Measurements from ENCODE around the gene MRPS10.

GRCh38 chr6:42171813-42172581 is 45.7 kb downstream of the MRPS10 start:
- TF ChIP-seq, protein P1, sequence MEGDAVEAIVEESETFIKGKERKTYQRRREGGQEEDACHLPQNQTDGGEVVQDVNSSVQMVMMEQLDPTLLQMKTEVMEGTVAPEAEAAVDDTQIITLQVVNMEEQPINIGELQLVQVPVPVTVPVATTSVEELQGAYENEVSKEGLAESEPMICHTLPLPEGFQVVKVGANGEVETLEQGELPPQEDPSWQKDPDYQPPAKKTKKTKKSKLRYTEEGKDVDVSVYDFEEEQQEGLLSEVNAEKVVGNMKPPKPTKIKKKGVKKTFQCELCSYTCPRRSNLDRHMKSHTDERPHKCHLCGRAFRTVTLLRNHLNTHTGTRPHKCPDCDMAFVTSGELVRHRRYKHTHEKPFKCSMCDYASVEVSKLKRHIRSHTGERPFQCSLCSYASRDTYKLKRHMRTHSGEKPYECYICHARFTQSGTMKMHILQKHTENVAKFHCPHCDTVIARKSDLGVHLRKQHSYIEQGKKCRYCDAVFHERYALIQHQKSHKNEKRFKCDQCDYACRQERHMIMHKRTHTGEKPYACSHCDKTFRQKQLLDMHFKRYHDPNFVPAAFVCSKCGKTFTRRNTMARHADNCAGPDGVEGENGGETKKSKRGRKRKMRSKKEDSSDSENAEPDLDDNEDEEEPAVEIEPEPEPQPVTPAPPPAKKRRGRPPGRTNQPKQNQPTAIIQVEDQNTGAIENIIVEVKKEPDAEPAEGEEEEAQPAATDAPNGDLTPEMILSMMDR (IDR thresholded peaks at IDR 0.05), result no peak
- TF ChIP-seq POLR2AphosphoS5 (IDR thresholded peaks at IDR 0.05; ENCODE audit: low read depth, low read length) (no peak), SIN3A (IDR thresholded peaks at IDR 0.05; ENCODE audit: borderline replicate concordance, insufficient read depth, low read depth, low read length) (no peak), TCF7L2 (IDR thresholded peaks at IDR 0.05; ENCODE audit: low read depth, low read length) (no peak)
- TF ChIP-seq, protein P2, sequence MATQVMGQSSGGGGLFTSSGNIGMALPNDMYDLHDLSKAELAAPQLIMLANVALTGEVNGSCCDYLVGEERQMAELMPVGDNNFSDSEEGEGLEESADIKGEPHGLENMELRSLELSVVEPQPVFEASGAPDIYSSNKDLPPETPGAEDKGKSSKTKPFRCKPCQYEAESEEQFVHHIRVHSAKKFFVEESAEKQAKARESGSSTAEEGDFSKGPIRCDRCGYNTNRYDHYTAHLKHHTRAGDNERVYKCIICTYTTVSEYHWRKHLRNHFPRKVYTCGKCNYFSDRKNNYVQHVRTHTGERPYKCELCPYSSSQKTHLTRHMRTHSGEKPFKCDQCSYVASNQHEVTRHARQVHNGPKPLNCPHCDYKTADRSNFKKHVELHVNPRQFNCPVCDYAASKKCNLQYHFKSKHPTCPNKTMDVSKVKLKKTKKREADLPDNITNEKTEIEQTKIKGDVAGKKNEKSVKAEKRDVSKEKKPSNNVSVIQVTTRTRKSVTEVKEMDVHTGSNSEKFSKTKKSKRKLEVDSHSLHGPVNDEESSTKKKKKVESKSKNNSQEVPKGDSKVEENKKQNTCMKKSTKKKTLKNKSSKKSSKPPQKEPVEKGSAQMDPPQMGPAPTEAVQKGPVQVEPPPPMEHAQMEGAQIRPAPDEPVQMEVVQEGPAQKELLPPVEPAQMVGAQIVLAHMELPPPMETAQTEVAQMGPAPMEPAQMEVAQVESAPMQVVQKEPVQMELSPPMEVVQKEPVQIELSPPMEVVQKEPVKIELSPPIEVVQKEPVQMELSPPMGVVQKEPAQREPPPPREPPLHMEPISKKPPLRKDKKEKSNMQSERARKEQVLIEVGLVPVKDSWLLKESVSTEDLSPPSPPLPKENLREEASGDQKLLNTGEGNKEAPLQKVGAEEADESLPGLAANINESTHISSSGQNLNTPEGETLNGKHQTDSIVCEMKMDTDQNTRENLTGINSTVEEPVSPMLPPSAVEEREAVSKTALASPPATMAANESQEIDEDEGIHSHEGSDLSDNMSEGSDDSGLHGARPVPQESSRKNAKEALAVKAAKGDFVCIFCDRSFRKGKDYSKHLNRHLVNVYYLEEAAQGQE (IDR thresholded peaks at IDR 0.05; ENCODE audit: insufficient read depth in 1 of 2, low read depth in 2 of 2, low read length in 1 of 2), result no peak

All from Panc1 (cell line).